GM18867 (cell line): Measurements from ENCODE around the gene VASH1.

Experiments used
- ATAC-seq: cut with Tn5 transposase; IDR thresholded peaks from one replicate; pipeline ENCODE4 v1.9.1; 2021; ENCODE audit warnings: mild to moderate bottlenecking, moderate library complexity; ENCODE audit not compliant: unreplicated experiment

Gene VASH1

GRCh38 chr14:76770521-76771436 is 9.5 kb downstream of the VASH1 start:
- no peak for ATAC-seq

GRCh38 chr14:76771437-76771980 is 10.2 kb downstream of the VASH1 start:
- ATAC-seq, result no peak

- ATAC-seq, result no peak
Measured at GRCh38 chr14:76772300-76773187, 11.3 kb downstream of the VASH1 start.

- ATAC-seq, result no peak
Measured at GRCh38 chr14:76773188-76773885, 12.1 kb downstream of the VASH1 start.

- ATAC-seq, result no peak
Measured at GRCh38 chr14:76773956-76774820, 12.9 kb downstream of the VASH1 start.

- ATAC-seq, result no peak
Measured at GRCh38 chr14:76774821-76775694, 13.8 kb downstream of the VASH1 start.

- ATAC-seq, result no peak
Measured at GRCh38 chr14:76775695-76776427, 14.6 kb downstream of the VASH1 start.

GRCh38 chr14:76776428-76777251 is 15.4 kb downstream of the VASH1 start:
- no peak for ATAC-seq

GRCh38 chr14:76777721-76778120 is 16.5 kb downstream of the VASH1 start:
- no peak for ATAC-seq

GRCh38 chr14:76778546-76779215 is 17.4 kb downstream of the VASH1 start:
- no peak for ATAC-seq

- ATAC-seq, result no peak
Measured at GRCh38 chr14:76779221-76780057, 18.2 kb downstream of the VASH1 start.

GRCh38 chr14:76780058-76780345 is 18.7 kb downstream of the VASH1 start:
- no peak for ATAC-seq

GRCh38 chr14:76780360-76780759 is 19.1 kb downstream of the VASH1 start:
- no peak for ATAC-seq

GRCh38 chr14:76780875-76781647 is 19.8 kb downstream of the VASH1 start:
- ATAC-seq, result no peak

- ATAC-seq, result no peak
Measured at GRCh38 chr14:76781648-76782051, 20.4 kb downstream of the VASH1 start.
